ENCODE measurements around the gene NAPEPLD.
"Not testable (repeated sequence)": the region's sequence is repeated elsewhere in the genome, so short reads cannot be mapped to it uniquely, and the experiment has no call there.

DNA sequence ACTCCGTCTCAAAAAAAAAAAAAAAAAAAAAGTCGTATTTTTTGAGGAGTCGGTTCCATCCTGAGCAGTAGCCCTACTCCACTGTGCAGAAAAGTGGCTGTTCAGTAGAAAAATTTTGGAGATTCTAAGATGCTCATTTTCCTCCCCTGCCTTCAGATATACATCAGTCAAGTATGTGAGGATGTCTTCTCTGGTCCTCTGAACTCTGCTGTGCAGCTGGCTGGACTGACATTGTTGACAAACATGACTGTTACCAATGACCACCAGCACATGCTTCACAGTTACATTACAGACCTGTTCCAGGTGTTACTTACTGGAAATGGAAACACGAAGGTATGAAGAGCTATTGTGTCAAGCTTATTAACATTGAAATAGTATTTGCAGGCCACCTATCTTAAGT, 56.6 kb downstream of the NAPEPLD start:
- TF ChIP-seq, protein P1, sequence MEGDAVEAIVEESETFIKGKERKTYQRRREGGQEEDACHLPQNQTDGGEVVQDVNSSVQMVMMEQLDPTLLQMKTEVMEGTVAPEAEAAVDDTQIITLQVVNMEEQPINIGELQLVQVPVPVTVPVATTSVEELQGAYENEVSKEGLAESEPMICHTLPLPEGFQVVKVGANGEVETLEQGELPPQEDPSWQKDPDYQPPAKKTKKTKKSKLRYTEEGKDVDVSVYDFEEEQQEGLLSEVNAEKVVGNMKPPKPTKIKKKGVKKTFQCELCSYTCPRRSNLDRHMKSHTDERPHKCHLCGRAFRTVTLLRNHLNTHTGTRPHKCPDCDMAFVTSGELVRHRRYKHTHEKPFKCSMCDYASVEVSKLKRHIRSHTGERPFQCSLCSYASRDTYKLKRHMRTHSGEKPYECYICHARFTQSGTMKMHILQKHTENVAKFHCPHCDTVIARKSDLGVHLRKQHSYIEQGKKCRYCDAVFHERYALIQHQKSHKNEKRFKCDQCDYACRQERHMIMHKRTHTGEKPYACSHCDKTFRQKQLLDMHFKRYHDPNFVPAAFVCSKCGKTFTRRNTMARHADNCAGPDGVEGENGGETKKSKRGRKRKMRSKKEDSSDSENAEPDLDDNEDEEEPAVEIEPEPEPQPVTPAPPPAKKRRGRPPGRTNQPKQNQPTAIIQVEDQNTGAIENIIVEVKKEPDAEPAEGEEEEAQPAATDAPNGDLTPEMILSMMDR (conservative IDR thresholded peaks at IDR 0.05 in 1 of 2, IDR thresholded peaks at IDR 0.05 in 1 of 2; ENCODE audit: low read depth in 1 of 2, low read length in 2 of 2), result not testable (repeated sequence)
- not testable (repeated sequence) for TF ChIP-seq EZH2 (IDR thresholded peaks at IDR 0.05; ENCODE audit: low read length, missing control alignments)
